ENCODE measurements around the gene TPRX2. TPM values are rescaled to one million over a fixed set of nuclear protein-coding genes. Genes with fewer than 3 reads are reported as not detected.
"Not testable (repeated sequence)": the region's sequence is repeated elsewhere in the genome, so short reads cannot be mapped to it uniquely, and the experiment has no call there.

The TPRX2 gene
- not detected in 2 replicates for total RNA-seq

DNA sequence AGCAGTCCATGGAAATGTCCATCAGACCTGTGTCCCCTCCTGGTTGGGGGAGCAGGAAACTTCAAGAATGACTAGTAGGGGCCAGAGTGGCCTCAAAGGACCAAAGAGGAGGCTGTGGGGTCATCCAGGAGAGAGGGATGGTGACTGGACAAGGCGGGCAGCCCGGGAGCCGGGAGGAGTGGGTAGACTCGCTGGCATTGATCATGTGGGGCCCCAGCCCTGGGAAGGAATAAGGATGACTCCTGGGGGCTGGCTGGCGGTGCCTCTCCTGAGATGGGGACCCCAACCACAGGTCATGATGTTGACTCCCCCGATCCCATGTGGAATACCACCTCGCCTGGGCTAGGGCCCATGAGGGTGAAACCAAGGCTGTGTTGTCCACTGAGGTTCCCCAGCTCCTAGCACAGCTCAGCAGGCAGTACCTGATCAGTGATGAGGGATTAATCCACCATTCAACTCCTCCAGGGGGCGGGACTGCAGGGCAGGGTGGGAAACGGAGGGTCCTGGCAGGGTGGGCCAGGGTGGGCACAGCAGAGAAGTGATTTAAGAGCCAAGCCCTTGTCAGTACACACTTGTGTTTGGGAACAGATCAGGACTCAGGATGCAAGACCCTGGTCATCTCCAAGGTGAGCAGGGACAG lies at the start of gene TPRX2:
TSS of gene TPRX2 (plus strand) at position 590 of the 640 bp plus-strand sequence. CDS start at position 602, 12 bp downstream.
- H3K4me3 Mint-ChIP-seq (ENCODE audit: low read depth); H3K4me1 Mint-ChIP-seq (ENCODE audit: low read depth); intact Hi-C loops (cut with micrococcal nuclease); H3K27me3 Mint-ChIP-seq (ENCODE audit: low read depth); H3K36me3 Mint-ChIP-seq (ENCODE audit: low read depth); DNase-seq (ENCODE audit: low spot score); H3K9me3 Mint-ChIP-seq; H3K27ac Mint-ChIP-seq: not testable (repeated sequence)

- Mint-ChIP-seq H3K4me3 (ENCODE audit: low read depth) (no peak overlapping the region), H3K9me3 (no peaks in the 10 kb centered on the region), H3K4me1 (ENCODE audit: low read depth) (no peaks in the 10 kb centered on the region), H3K27ac (no peak overlapping the region), H3K36me3 (ENCODE audit: low read depth) (no peaks in the 10 kb centered on the region), H3K27me3 (ENCODE audit: low read depth) (no peaks in the 10 kb centered on the region)
- DNase-seq (ENCODE audit: low spot score) = peak; percentile 56
- intact Hi-C loops (cut with micrococcal nuclease) = loop anchor here (5.0 kb wide), 1 partner anchor 49 kb away; no protein-coding TSS in a partner anchor
Observed at GRCh38 chr19:47813304-47813994, 45.6 kb upstream of the TPRX2 start.

DNA sequence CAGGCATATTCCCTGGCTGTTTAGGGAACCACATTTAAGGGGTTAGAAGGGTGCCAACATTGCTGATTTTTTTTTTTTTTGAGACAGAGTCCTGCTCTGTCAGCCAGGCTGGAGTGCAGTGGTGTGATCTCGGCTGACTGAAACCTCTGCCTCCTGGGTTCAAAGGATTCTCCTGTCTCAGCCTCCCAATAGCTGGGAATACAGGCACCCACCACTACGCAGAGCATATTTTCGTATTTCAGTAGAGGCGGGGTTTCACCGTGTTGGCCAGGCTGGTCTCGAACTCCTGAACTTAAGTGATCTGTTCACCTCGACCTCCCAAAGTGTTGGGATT lies 45.1 kb upstream of the TPRX2 start:
- peaks cover 2% of the 10 kb centered on the region for H3K27me3 Mint-ChIP-seq (ENCODE audit: low read depth)
- no peaks in the 10 kb centered on the region for H3K4me1 Mint-ChIP-seq (ENCODE audit: low read depth)
- no peak overlapping the region for H3K27ac Mint-ChIP-seq
- intact Hi-C loops (cut with micrococcal nuclease) = loop anchor here (5.0 kb wide), 1 partner anchor 48 kb away; no protein-coding TSS in a partner anchor
- H3K9me3 Mint-ChIP-seq = no peaks in the 10 kb centered on the region
- no peaks in the 10 kb centered on the region for H3K36me3 Mint-ChIP-seq (ENCODE audit: low read depth)
- no peak for DNase-seq (ENCODE audit: low spot score)
- no peak overlapping the region for H3K4me3 Mint-ChIP-seq (ENCODE audit: low read depth)

GRCh38 chr19:47816270-47816669 lies 42.8 kb upstream of the TPRX2 start:
- DNase-seq (ENCODE audit: low spot score); H3K4me3 Mint-ChIP-seq (ENCODE audit: low read depth); H3K36me3 Mint-ChIP-seq (ENCODE audit: low read depth); H3K4me1 Mint-ChIP-seq (ENCODE audit: low read depth); H3K27ac Mint-ChIP-seq; H3K9me3 Mint-ChIP-seq; intact Hi-C loops (cut with micrococcal nuclease): not testable (repeated sequence)
- H3K27me3 Mint-ChIP-seq (ENCODE audit: low read depth) = peaks cover 15% of the 10 kb centered on the region

GRCh38 chr19:47818221-47818620 lies 40.8 kb upstream of the TPRX2 start:
- H3K36me3 Mint-ChIP-seq (ENCODE audit: low read depth); H3K4me1 Mint-ChIP-seq (ENCODE audit: low read depth); H3K9me3 Mint-ChIP-seq; intact Hi-C loops (cut with micrococcal nuclease); H3K4me3 Mint-ChIP-seq (ENCODE audit: low read depth); H3K27ac Mint-ChIP-seq; DNase-seq (ENCODE audit: low spot score): not testable (repeated sequence)
- peaks cover 17% of the 10 kb centered on the region for H3K27me3 Mint-ChIP-seq (ENCODE audit: low read depth)

- Mint-ChIP-seq H3K27me3 (ENCODE audit: low read depth) (peaks cover 17% of the 10 kb centered on the region), H3K27ac (no peak overlapping the region), H3K4me3 (ENCODE audit: low read depth) (no peak overlapping the region), H3K36me3 (ENCODE audit: low read depth) (no peaks in the 10 kb centered on the region), H3K4me1 (ENCODE audit: low read depth) (no peaks in the 10 kb centered on the region), H3K9me3 (no peaks in the 10 kb centered on the region)
- DNase-seq (ENCODE audit: low spot score) = no peak
- intact Hi-C loops (cut with micrococcal nuclease) = no loop called here
Observed at GRCh38 chr19:47819858-47820257, 39.2 kb upstream of the TPRX2 start.

DNA sequence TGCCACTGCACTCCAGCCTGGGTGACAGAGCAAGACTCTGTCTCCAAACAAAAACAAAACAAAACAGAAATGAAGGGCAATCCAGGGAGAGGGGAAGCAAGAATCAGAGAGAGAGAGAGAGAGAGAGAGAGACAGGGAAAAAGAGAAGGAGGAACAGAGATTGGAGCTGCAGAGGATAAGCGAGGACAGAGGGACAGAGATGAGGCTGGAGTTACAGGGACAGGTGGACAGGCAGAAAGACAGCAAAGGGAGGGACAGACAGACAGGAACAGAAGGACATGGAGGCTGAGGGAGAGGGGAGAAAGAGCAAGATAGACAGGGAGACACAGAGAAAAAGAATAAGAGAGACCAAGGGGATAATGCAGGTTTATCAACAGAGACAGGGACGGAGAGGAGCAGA lies 38.6 kb upstream of the TPRX2 start:
- no peaks in the 10 kb centered on the region for H3K36me3 Mint-ChIP-seq (ENCODE audit: low read depth)
- DNase-seq (ENCODE audit: low spot score) = no peak
- H3K4me3 Mint-ChIP-seq (ENCODE audit: low read depth) = no peak overlapping the region

GRCh38 chr19:47821460-47822020 lies 37.5 kb upstream of the TPRX2 start, which contains the start of gene CRX:
TSS of gene CRX (plus strand) at chr19:47821937. CDS start at chr19:47834444, 12,507 bp downstream.
- Mint-ChIP-seq H3K27ac (no peak within 1 kb of the TSS), H3K36me3 (ENCODE audit: low read depth) (no peaks in the 10 kb centered on the region), H3K4me1 (ENCODE audit: low read depth) (no peaks in the 10 kb centered on the region), H3K4me3 (ENCODE audit: low read depth) (no peak within 1 kb of the TSS), H3K27me3 (ENCODE audit: low read depth) (peaks cover 17% of the 10 kb centered on the region), H3K9me3 (no peaks in the 10 kb centered on the region)
- DNase-seq (ENCODE audit: low spot score) = no peak
- intact Hi-C loops (cut with micrococcal nuclease) = no loop called here

More for the DNA sequence above, 38.6 kb upstream of the TPRX2 start:
- Mint-ChIP-seq H3K4me1 (ENCODE audit: low read depth) (no peaks in the 10 kb centered on the region), H3K27ac (no peak overlapping the region), H3K27me3 (ENCODE audit: low read depth) (peaks cover 17% of the 10 kb centered on the region), H3K9me3 (no peaks in the 10 kb centered on the region)
- intact Hi-C loops (cut with micrococcal nuclease) = no loop called here

GRCh38 chr19:47824396-47824795 lies 34.6 kb upstream of the TPRX2 start:
- no peak for DNase-seq (ENCODE audit: low spot score)
- Mint-ChIP-seq H3K4me1 (ENCODE audit: low read depth) (no peaks in the 10 kb centered on the region), H3K9me3 (no peaks in the 10 kb centered on the region), H3K27me3 (ENCODE audit: low read depth) (peaks cover 13% of the 10 kb centered on the region), H3K27ac (no peak overlapping the region), H3K4me3 (ENCODE audit: low read depth) (no peak overlapping the region), H3K36me3 (ENCODE audit: low read depth) (no peaks in the 10 kb centered on the region)
- intact Hi-C loops (cut with micrococcal nuclease) = no loop called here

GRCh38 chr19:47826800-47827199 lies 32.2 kb upstream of the TPRX2 start:
- H3K9me3 Mint-ChIP-seq = no peaks in the 10 kb centered on the region
- no peaks in the 10 kb centered on the region for H3K4me1 Mint-ChIP-seq (ENCODE audit: low read depth)
- intact Hi-C loops (cut with micrococcal nuclease) = no loop called here
- no peak for DNase-seq (ENCODE audit: low spot score)
- no peaks in the 10 kb centered on the region for H3K36me3 Mint-ChIP-seq (ENCODE audit: low read depth)
- H3K4me3 Mint-ChIP-seq (ENCODE audit: low read depth) = no peak overlapping the region
- peaks cover 2% of the 10 kb centered on the region for H3K27me3 Mint-ChIP-seq (ENCODE audit: low read depth)
- H3K27ac Mint-ChIP-seq = no peak overlapping the region

DNA sequence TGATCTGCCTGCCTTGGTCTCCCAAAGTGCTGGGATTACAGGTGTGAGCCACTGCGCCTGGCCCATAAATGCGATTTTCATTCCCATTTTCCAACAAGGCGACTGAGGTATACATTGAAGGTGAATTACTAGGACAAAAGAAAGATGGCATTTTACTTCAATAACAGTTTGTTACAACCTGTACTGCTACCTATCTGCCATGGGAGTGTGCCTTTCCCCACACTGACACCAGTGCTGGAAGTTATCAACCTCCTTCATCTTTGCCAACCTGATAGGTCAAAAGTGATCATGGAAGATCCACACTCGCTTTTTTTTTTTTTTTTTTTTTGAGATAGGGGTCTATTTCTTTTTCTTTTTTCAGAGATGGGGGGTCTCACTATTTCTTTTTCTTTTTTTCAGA lies 26.3 kb upstream of the TPRX2 start:
- no peak overlapping the region for H3K4me3 Mint-ChIP-seq (ENCODE audit: low read depth)
- no peaks in the 10 kb centered on the region for H3K9me3 Mint-ChIP-seq
- H3K36me3 Mint-ChIP-seq (ENCODE audit: low read depth) = no peaks in the 10 kb centered on the region
- intact Hi-C loops (cut with micrococcal nuclease) = no loop called here
- no peaks in the 10 kb centered on the region for H3K4me1 Mint-ChIP-seq (ENCODE audit: low read depth)
- no peak overlapping the region for H3K27ac Mint-ChIP-seq
- no peak for DNase-seq (ENCODE audit: low spot score)
- H3K27me3 Mint-ChIP-seq (ENCODE audit: low read depth) = no peaks in the 10 kb centered on the region

- no peaks in the 10 kb centered on the region for H3K9me3 Mint-ChIP-seq
- no peak overlapping the region for H3K27ac Mint-ChIP-seq
- no peaks in the 10 kb centered on the region for H3K4me1 Mint-ChIP-seq (ENCODE audit: low read depth)
- no peak overlapping the region for H3K4me3 Mint-ChIP-seq (ENCODE audit: low read depth)
- no peak for DNase-seq (ENCODE audit: low spot score)
- H3K36me3 Mint-ChIP-seq (ENCODE audit: low read depth) = no peaks in the 10 kb centered on the region
- H3K27me3 Mint-ChIP-seq (ENCODE audit: low read depth) = no peaks in the 10 kb centered on the region
- intact Hi-C loops (cut with micrococcal nuclease) = no loop called here
Observed at GRCh38 chr19:47836038-47836437, 23.0 kb upstream of the TPRX2 start.

DNA sequence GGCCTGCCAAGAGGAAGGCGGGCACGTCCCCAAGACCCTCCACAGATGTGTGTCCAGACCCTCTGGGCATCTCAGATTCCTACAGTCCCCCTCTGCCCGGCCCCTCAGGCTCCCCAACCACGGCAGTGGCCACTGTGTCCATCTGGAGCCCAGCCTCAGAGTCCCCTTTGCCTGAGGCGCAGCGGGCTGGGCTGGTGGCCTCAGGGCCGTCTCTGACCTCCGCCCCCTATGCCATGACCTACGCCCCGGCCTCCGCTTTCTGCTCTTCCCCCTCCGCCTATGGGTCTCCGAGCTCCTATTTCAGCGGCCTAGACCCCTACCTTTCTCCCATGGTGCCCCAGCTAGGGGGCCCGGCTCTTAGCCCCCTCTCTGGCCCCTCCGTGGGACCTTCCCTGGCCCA lies 19.6 kb upstream of the TPRX2 start:
- Mint-ChIP-seq H3K36me3 (ENCODE audit: low read depth) (no peaks in the 10 kb centered on the region), H3K4me1 (ENCODE audit: low read depth) (no peaks in the 10 kb centered on the region), H3K27ac (no peak overlapping the region), H3K4me3 (ENCODE audit: low read depth) (no peak overlapping the region), H3K9me3 (no peaks in the 10 kb centered on the region), H3K27me3 (ENCODE audit: low read depth) (no peaks in the 10 kb centered on the region)
- intact Hi-C loops (cut with micrococcal nuclease) = no loop called here
- no peak for DNase-seq (ENCODE audit: low spot score)

Data from activated T-helper 2 cell treated with anti-CD3 and anti-CD28 coated beads, Interferon-gamma antibody, Interleukin-2, Interleukin-4, amounts not matched to agents 10 μg/mL and 5 μg/mL and 100 μg/mL, durations not matched to agents 14 hours and 24 hours and 36 hours (primary cell).